Measurements from ENCODE around the gene CTBP1. TPM values are rescaled to one million over a fixed set of nuclear protein-coding genes. Genes with fewer than 3 reads are reported as not detected.

Gene CTBP1
- total and polyA plus RNA-seq, 2 donors from 2014 or later: 96.1 to 170 TPM

GRCh38 chr4:1291091-1291490 lies 42.2 kb upstream of the CTBP1 start:
- DNase-seq (no peak), FAIRE-seq (no peak)
- Histone ChIP-seq H3K9me3 (ENCODE audit: control insufficient read depth in 2 of 3, insufficient read depth in 1 of 3, low read length in 3 of 3) (no peaks in the 10 kb centered on the region), H3K27me3 (ENCODE audit: control insufficient read depth, insufficient read depth, low read length) (no peaks in the 10 kb centered on the region), H3K36me3 (ENCODE audit: control insufficient read depth in 2 of 3, insufficient read depth in 3 of 3, low read length in 3 of 3) (peaks cover 0 to 3% (median 0%) of the 10 kb centered on the region in 3 donors), H3K4me1 (ENCODE audit: control insufficient read depth in 2 of 3, insufficient read depth in 2 of 3, low read depth in 1 of 3, low read length in 3 of 3) (peaks cover 2 to 37% (median 21%) of the 10 kb centered on the region in 3 donors), H3K9ac (ENCODE audit: low read length in 3 of 3) (peak overlapping the region in 2 of 3 donors; percentile 87 to 97), H3K27ac (ENCODE audit: low read depth in 2 of 2, low read length in 2 of 2) (peak overlapping the region; percentile 83 to 88), H3K4me3 (ENCODE audit: low read length in 3 of 3) (peak overlapping the region in 2 of 3 donors; percentile 84 to 92)
- intact Hi-C loops (cut with DNase I): no loop called here
- no peak for TF ChIP-seq CTCF (IDR thresholded peaks at IDR 0.05; ENCODE audit: borderline replicate concordance, extremely low read depth, insufficient read depth)

- no peaks in the 10 kb centered on the region for H3K9me3 ChIP-seq (ENCODE audit: control insufficient read depth in 2 of 3, insufficient read depth in 1 of 3, low read length in 3 of 3)
- peaks cover 0 to 3% (median 0%) of the 10 kb centered on the region in 3 donors for H3K36me3 ChIP-seq (ENCODE audit: control insufficient read depth in 2 of 3, insufficient read depth in 3 of 3, low read length in 3 of 3)
- DNase-seq (peak; percentile 37 to 63 (median 58)), FAIRE-seq (no peak)
- H3K9ac ChIP-seq (ENCODE audit: low read length in 3 of 3): peak overlapping the region; percentile 71 to 97 (median 87)
- peaks cover 2 to 36% (median 21%) of the 10 kb centered on the region in 3 donors for H3K4me1 ChIP-seq (ENCODE audit: control insufficient read depth in 2 of 3, insufficient read depth in 2 of 3, low read depth in 1 of 3, low read length in 3 of 3)
- no peak for TF ChIP-seq CTCF (IDR thresholded peaks at IDR 0.05; ENCODE audit: borderline replicate concordance, extremely low read depth, insufficient read depth)
- peak overlapping the region; percentile 81 to 92 (median 84) for H3K4me3 ChIP-seq (ENCODE audit: low read length in 3 of 3)
- H3K27ac ChIP-seq (ENCODE audit: low read depth in 2 of 2, low read length in 2 of 2): peak overlapping the region; percentile 83 to 88
- intact Hi-C loops (cut with DNase I): no loop called here
- H3K27me3 ChIP-seq (ENCODE audit: control insufficient read depth, insufficient read depth, low read length): no peaks in the 10 kb centered on the region
These were observed 41.4 kb upstream of the CTBP1 start for GRCh38 chr4:1290165-1290977.

DNA sequence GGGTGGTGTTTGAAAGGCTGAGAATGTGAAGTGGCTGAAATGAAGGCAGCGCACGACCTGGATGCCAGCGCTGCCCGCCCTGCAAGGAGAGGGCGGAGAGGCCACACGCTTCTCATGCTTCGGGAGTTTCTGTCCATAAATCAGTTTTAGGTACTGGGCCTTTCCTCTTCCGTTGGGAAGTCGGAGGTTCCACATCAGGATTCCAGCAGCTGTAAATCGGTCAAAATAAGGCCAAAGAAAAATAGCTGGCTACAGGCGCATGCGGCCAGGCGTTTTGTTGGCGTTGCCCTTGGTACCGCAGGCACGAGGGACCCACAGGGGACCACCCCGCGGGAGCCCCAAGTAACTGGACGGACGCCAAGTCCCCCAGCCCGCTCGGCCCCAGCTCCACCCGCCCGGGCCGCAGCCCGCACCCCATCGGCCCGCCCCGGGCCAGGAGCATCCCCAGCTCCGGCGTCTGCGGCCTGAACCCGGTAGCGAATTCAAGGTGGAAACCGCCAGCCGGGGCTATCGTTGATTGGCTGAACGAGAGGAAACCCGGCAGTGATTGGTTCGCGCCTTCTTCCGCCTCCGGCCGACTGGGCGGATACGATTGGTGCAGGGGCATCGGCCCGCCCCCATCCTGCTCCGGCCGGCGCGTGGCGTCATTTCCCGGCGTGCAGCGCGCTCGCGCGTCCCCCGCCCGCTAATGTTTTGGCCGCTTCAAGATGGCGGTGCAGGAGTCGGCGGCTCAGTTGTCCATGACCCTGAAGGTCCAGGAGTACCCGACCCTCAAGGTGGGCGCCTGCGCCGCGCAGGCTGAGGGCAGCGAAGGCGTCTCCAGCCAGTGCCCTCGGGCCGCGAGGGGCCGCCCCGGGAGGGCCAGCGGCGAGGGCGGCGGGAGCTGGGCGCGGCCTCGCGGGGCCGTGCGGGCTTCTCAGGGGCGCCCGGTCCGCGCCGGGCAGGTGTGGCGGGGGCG lies 40.6 kb upstream of the CTBP1 start, which contains the start of gene MAEA:
Gene MAEA (plus strand): TSS at position 685 of the 958 bp plus-strand sequence. CDS start 23 bp downstream, at position 708.
- Histone ChIP-seq H3K9me3 (ENCODE audit: control insufficient read depth in 2 of 3, insufficient read depth in 1 of 3, low read length in 3 of 3) (no peaks in the 10 kb centered on the region), H3K36me3 (ENCODE audit: control insufficient read depth in 2 of 3, insufficient read depth in 3 of 3, low read length in 3 of 3) (peaks cover 0 to 3% (median 0%) of the 10 kb centered on the region in 3 donors), H3K27ac (ENCODE audit: low read depth in 2 of 2, low read length in 2 of 2) (peak within 1 kb of the TSS; percentile 83 to 88), H3K4me1 (ENCODE audit: control insufficient read depth in 2 of 3, insufficient read depth in 2 of 3, low read depth in 1 of 3, low read length in 3 of 3) (peaks cover 2 to 29% (median 21%) of the 10 kb centered on the region in 3 donors), H3K9ac (ENCODE audit: low read length in 3 of 3) (peak within 1 kb of the TSS; percentile 71 to 97 (median 87)), H3K4me3 (ENCODE audit: low read length in 3 of 3) (peak within 1 kb of the TSS; percentile 81 to 92 (median 84)), H3K27me3 (ENCODE audit: control insufficient read depth, insufficient read depth, low read length) (no peaks in the 10 kb centered on the region)
- no peak for TF ChIP-seq CTCF (IDR thresholded peaks at IDR 0.05; ENCODE audit: borderline replicate concordance, extremely low read depth, insufficient read depth)
- FAIRE-seq (peak; percentile 95), DNase-seq (peak; percentile 98 to 99 (median 98))
- intact Hi-C loops (cut with DNase I): no loop called here
